GM19239 (cell line): Measurements from ENCODE around the gene VWA8.
A peak's percentile ranks its signal among the peaks of the same experiment; 100 is the strongest.
"Not testable (repeated sequence)": the region's sequence is repeated elsewhere in the genome, so short reads cannot be mapped to it uniquely, and the experiment has no call there.

Experiments used
- DNase-seq: peaks from one replicate; pipeline ENCODE4 v3.0.0; 2011; ENCODE audit warnings: low spot score; ENCODE audit not compliant: insufficient read length
- FAIRE-seq: peaks from 2 replicates; lab custom pipeline; 2011; peaks lifted over from hg19 to GRCh38; lab: Jason Lieb, UNC

The VWA8 gene

DNA sequence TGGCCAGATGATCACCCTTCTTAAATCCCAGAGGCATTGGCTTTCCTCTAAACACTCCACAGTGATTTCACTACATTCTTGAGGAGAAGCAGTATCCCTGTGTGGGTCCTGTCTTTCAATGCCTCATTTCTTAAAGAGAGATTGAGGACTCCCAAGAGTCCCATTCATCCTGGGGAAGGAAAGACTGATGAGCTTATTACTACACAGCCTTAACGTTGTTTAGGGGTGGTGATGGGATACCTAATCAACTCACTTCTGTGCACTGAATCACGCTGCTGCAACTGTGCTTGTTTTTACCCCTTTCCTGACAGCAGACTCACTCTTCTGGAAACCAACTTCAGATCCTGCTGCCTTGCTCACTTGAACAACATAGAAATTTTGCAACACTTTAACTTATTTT, 300.5 kb downstream of the VWA8 start:
- DNase-seq (no peak), FAIRE-seq (no peak)

DNA sequence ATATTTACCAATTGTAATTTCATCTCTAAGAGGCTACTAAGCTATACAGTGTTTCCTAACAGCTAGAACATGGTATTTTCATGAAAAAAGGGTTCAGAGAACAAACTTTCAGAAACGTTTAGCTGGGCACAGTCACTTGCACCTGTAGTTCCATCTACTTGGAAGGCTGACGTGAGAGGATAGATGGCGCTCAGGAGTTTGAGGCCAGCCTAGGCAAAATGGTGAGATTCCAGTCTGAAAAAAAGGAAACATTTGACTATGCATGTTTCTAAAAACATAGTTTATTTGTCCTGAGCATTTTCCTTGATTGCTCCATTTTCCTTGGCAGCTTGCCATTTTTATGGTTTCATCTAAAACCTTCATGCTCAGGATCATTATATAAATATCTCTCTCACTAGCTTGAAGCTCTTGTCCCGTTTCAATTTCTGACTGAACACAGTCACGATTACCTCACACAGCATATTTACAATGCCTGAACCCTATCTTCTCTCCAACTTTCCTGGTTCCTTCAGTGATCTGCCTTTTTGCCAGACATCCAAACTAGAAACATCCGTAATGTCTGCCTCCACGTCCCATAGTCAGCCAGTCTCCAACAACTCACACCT, 302.8 kb downstream of the VWA8 start:
- no peak for FAIRE-seq
- no peak for DNase-seq

DNA sequence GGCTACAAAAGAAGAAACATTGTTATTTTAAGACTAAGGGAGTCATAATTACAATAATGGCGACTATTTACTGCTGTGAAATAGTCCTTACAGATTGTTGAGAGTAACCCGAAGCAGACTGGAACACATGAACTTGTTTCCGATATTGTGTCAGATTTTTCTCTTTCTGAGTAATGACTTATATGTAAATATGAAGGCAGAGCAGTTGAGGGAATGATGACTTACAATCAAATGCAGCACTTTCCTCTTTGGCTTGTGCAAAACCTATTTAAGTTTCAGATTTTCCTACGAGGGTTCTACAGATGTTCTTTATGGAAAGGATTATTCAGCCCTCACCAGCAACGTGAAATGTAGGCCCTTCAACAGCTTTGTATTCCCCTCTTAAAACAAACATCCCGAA, 304.9 kb downstream of the VWA8 start:
- DNase-seq (no peak), FAIRE-seq (no peak)

DNA sequence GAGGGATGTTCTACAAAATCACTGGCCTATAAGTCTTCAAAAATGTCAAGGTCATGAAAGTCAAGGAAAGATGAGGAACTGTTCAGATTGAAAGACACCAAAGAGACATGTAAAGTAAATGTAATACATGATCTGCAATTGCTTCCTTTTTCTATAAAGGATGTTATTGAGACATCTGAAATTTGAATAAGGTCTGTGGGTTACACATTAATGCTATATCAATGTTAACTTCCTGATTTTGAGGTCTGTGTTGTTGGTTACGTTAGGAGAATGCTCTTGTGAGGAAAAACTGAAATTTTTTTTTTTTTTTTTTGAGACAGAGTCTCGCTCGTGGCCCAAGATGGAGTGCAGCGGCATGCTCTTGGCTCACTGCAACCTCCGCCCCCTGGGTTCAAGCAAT, 306.1 kb downstream of the VWA8 start:
- DNase-seq (no peak), FAIRE-seq (no peak)

DNA sequence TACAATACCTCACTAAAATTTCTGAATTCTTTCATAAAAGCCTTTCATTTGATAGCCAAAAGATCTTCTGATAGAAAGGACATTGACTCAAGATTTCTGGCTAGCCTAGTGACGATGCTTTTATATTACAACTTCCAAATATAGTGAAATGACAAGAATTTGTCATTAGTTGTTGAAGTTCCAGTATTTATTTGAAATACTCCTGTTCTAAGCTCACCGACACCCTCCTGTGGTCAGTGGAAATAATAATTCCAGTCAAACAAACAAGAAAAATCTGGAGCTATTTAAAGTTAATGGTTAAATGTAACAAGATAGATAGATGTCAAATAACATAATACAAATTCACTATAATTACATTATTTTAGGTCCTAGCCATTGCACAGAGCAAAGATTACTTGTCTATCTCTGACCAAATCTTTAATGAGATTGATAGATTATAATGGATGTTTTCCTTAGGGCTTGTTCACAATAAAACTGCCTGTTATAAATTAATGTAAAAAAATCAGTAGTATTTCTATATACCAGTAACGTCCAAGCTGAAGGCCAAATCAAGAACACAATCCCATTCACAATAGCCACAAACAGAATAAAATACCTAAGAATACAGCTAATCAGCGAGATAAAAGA, 308.1 kb downstream of the VWA8 start:
- peak; percentile 71 for FAIRE-seq

DNA sequence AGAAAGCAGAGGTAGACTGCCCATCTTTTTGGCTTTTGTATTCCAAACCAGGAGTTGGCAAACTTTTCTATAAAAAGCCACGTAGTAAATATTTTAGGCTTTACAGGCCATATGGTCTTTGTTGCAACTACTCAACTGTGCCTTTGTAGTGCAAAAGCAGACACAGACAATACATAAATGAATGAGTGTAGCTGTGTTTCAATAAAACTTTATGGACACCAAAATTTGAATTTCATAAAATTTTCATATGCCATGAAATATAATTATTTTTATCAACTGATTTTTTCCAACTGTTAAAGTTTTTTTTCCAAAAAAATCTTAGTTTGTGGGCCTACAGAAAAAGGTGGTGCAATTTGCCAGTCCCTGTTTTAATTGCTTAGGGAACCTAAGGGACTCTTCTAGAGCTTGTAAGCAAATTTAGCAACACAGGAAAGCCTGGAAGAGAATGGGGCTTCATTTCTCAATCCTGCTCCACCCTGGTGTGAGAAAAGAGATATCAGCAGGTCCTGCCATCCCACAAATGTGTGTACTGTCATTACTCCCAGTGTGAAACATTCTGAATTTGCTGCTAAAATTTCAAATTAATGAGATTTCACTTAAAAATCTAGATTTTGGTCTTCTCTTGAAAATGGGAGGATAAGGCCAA, 309.4 kb downstream of the VWA8 start:
- DNase-seq, result no peak

More for the DNA sequence above, 308.1 kb downstream of the VWA8 start:
- peak; percentile 3 for DNase-seq

DNA sequence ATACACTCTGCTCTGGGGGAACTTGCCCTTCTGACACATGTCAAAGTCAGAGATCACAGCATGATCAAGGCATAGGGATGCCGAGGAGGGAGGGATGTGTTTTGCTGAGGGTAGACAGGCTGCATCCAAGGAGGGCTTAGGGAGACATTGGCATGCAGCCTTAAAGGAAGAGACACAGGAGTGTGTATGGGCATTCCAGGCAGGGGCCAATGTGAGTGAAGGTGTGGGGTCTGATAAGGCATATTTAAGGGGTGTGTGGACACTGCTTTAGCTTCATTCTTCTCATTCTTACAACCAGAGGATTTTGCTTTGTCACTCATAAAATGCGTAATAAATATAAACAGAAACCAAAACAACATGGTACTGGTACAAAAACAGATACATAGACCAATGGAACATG, 310.2 kb downstream of the VWA8 start:
- FAIRE-seq (no peak), DNase-seq (no peak)

More for the DNA sequence above, 309.4 kb downstream of the VWA8 start:
- no peak for FAIRE-seq

DNA sequence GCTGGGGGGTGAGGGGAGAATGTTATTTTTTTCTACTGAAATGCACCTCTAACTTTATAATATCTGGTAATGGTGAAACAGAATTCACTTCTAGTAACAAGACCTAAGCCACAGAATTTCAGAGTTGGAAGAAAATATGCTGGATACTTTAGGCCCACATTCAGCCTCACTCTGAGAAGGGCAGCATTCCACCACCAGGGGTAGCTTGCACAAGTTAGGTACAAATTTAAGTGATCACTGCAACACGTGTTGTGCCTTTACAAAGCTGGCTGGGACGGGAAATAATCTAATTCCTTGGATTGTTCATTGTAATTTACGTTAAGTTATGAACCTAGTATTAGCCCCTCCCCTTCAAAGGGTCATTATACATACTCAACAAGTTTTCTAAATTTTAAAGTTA, 311.2 kb downstream of the VWA8 start:
- DNase-seq (no peak), FAIRE-seq (no peak)

DNA sequence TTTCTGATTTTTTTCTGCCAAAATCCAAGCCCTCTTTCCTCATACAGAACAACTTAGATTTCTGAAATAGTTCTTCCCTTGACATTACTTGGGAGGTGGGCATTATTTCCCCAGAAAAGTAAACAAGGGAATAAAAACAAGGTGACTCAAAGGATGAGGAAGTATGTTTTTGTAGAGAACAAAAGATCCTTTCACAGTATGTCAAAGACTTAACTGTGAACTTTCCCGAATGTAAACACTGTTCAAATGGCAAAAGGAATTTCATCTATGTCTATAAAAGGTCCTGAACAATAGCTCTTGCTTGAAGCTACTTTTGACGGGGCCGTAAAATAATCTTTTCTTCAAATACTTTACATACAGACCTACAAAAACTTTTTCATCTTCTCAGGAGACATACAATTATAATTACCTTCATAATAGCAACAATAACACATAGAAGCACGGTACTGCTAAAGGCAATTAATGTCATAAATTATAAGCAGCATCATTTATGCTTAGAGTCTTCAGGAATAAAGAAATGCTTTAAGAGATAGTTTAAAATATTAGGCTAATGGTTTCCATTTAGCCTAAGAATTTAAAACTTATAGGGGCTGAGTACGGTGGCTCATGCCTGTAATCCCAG, 312.5 kb downstream of the VWA8 start:
- FAIRE-seq, result no peak
- no peak for DNase-seq

DNA sequence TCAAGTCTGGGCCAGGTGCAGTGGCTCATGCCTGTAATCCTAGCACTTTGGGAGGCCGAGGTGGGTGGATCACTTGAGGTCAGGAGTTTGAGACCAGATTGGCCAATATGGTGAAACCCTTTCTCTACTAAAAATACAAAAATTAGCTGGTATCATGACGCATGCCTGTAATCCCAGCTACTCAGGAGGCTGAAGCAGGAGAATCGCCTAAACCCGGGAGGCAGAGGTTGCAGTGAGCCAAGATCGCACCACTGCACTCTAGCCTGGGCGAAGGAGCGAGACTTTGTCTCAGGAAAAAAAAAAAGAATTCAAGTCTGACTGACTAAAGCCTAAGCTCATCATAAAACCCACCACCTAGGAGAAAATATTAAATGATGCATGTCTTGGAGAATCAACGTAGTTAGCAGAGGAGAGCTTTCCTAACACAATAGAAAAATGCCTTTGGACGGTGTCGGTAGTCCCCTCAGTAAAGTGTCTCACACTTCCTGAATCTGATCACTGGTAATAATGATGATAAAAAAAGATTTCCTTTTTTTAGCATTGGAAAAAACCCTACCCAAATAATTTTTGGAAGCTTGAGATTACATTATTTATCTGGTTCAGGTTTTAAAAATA, 313.1 kb downstream of the VWA8 start:
- FAIRE-seq, DNase-seq: not testable (repeated sequence)

DNA sequence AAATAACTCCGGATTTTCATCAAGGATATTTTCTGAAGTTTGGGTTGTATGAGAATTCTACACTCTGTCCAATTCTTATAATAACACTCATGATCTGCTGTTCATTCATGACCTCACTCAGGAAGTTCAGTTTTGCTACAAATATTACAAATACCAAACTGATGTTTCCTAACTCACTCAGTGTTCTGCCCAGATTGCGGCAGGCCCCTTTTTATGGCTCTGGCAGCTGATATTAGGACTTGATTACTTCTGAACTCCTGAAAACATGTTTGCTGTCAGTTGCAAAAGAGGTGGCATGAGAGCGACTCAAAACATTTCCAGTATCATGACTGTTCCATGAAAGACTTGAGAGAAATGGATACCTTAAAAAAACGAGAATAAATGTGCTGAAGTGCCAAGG, 315.6 kb downstream of the VWA8 start:
- no peak for DNase-seq
- no peak for FAIRE-seq

DNA sequence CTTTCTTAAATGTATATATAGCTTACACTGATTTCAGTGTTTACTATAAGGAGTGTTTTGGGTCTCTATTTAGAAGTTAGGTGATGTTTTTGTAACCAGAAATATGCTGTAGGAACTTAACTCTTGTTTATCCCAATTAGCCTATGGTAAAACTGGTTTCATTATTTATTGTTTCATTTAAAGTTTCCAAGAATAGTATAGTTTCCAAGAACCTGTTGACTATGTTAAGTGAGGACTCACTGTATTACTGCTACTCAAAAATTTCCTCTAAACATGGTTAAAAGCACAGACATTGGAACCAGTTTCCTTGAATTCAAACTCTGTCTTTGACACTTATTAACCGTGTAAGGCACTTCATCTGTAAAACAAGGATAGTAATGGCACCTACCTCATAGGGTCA, 316.2 kb downstream of the VWA8 start:
- no peak for DNase-seq
- no peak for FAIRE-seq

DNA sequence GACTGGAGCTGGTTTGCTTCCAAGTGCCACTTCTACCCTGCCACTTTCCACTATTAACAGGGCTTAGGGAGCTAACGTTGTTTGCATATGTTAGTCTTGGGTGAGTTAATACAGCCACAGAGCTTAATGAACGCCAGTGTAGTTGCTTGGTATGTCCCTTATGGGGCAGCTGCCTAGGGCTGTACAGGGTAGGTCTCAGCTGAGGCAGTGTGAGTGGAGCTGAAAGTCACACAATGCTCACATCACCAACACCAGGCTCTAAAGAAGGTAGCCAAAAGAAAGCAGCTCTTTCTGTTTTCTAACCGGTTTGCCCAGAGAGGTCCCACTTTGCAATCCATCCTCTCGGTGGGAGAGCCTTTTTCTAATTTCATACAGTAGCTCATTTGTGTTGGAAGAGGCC, 317.4 kb downstream of the VWA8 start:
- no peak for FAIRE-seq

DNA sequence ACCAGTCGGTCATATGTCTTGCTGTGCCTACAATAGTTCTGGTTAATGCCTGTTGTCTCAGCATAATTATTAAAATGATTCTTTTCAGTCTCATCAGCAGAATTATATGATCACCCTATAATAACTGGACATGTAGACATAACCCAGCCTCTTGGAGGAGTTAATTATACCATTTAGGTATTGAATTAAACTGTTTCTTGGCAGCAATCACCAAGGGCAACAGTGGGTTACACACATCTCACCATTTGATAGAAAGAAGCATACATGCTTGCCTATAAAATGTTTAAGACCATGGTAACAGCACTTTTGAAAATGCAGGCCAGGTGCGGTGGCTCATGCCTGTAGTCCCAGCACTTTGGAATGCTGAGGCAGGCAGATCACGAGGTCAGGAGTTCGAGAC, 318.9 kb downstream of the VWA8 start:
- no peak for FAIRE-seq
- no peak for DNase-seq

More for the DNA sequence above, 317.4 kb downstream of the VWA8 start:
- no peak for DNase-seq

DNA sequence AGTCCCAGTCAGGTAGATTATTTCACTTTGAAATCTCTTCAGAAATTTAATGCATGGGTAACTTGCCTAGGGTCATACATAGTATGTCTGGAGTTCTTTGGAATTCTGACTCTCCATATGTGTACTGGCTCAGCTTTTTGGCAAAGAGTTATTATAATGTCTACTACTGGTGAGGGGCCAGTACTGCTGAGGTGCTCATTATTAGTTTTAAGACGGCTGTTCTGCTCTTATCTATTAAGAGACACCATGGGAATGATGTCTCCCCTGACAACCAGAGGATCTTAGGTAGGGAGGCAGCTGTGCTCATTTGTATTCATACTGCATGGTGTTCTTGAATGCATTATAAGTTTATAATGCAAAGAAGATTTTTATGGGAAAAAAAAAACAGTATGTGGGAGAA, 319.5 kb downstream of the VWA8 start:
- no peak for FAIRE-seq
- DNase-seq, result no peak

DNA sequence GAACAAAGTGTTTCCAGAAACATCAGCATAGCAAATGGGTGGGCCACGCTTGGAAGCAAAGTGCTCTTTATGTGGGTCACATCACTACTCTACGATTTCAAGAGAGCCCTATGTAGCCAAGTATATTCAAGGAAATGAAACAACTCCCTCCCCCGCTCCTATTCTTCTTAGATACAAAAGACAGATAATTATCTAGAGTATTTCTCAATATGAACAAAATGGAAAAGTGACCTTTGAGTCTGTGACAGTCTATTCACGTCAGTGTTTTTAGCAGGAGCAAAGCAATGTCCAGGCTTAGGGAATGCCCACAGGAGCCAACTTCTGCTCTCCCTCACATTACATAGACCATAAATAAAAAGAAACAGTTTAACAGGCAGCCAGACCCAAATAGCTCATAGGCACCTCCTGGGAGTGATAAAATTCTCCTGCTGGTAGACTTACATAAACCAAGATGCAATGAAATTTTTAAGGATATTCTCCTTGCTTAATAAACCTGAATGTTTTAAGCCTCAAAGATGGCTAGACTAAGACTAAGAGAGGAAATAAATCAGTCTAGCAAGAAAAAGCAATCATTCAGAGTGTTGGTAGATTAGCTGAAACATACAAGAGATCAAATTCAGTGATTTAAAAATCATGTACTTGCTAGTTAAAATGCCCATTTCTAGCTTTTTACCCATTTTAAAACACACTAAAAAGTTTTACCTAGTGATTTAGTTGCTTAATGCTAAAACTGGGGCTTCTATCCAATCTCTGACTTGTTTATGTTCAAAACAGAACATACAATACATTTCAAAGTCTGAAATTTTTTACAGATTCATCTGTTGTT, 320.7 kb downstream of the VWA8 start:
- FAIRE-seq (no peak), DNase-seq (no peak)

DNA sequence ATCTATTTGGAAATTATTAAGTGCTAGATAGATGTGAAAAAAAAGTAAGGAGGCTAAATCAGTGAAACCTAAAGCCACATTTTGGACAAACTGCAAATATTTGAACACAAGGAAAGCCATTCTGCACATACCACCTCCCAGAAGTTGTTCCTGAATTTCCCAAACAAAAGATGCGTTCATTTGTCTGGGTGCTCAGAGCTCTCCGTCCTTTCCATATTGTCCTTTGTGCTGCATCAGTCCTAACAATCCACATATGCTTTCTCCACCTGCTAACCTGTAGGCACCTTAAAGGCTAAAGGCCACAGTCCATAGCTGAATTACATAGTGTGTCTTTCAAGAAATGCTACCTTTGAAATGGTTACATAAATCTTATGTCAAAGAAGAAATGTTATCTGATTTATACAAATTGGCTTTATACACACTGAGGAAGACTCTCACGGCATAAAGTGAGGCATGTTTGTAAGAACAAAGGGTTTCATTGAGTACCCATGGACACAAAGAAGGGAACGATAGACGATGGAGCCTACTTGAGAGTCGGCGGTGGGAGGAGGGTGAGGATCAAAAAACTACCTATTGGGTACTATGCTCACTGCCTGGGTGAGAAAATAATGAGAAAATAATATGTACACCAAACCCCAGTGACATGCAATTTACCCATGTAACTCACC, 321.5 kb downstream of the VWA8 start:
- FAIRE-seq, result no peak

DNA sequence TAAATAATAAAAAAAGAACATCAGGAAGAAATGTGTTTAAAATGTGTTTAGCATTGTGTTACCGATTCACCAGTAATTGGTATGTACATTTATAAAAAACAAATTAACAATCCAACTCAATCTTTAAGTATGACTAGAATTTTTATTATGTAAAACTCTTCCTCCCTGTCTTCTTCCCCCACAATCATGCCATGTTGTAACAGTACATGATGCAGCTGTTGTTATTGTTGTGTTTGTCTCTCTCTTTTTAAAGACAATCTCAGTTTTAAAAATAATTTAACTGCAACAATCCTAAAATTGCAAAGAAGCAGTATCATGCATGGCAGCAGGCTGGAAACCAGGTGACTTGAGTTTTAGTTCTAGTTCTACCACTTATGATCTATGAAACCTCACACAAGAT, 323.3 kb downstream of the VWA8 start:
- DNase-seq (no peak), FAIRE-seq (peak; percentile 45)

More for the DNA sequence above, 321.5 kb downstream of the VWA8 start:
- no peak for DNase-seq

DNA sequence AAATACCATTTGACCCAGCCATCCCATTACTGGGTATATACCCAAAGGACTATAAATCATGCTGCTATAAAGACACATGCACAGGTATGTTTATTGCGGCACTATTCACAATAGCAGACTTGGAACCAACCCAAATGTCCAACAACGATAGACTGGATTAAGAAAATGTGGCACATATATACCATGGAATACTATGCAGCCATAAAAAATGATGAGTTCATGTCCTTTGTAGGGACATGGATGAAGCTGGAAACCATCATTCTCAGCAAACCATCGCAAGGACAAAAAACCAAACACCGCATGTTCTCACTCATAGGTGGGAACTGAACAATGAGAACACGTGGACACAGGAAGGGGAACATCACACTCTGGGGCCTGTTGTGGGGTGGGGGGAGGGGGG, 323.9 kb downstream of the VWA8 start:
- not testable (repeated sequence) for FAIRE-seq, DNase-seq
